ENCODE data around the gene SCAMP2. TPM values are rescaled to one million over a fixed set of nuclear protein-coding genes. Genes with fewer than 3 reads are reported as not detected.
A peak's percentile ranks its signal among the peaks of the same experiment; 100 is the strongest.

SCAMP2 gene
- total RNA-seq, 2 donors from 2014 or later: 47.5 to 50.9 TPM

GRCh38 chr15:74856537-74856936, 16.6 kb downstream of the SCAMP2 start:
- no peak for DNase-seq
- no peaks in the 10 kb centered on the region for H3K27me3 Mint-ChIP-seq (ENCODE audit: insufficient read depth)
- TF ChIP-seq, protein P1, sequence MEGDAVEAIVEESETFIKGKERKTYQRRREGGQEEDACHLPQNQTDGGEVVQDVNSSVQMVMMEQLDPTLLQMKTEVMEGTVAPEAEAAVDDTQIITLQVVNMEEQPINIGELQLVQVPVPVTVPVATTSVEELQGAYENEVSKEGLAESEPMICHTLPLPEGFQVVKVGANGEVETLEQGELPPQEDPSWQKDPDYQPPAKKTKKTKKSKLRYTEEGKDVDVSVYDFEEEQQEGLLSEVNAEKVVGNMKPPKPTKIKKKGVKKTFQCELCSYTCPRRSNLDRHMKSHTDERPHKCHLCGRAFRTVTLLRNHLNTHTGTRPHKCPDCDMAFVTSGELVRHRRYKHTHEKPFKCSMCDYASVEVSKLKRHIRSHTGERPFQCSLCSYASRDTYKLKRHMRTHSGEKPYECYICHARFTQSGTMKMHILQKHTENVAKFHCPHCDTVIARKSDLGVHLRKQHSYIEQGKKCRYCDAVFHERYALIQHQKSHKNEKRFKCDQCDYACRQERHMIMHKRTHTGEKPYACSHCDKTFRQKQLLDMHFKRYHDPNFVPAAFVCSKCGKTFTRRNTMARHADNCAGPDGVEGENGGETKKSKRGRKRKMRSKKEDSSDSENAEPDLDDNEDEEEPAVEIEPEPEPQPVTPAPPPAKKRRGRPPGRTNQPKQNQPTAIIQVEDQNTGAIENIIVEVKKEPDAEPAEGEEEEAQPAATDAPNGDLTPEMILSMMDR (conservative IDR thresholded peaks at IDR 0.05): no peak
- no peak overlapping the region for H3K4me3 Mint-ChIP-seq
- no peaks in the 10 kb centered on the region for H3K9me3 ChIP-seq (ENCODE audit: control insufficient read depth, low read length)
- no peaks in the 10 kb centered on the region for H3K9me3 Mint-ChIP-seq
- WGBS, 2 experiments (ENCODE audit: insufficient coverage in 1 of 2, insufficient read length in 1 of 2): 88% methylated on average over 1 of the region's 1 CpG; no CpG with 5 or more reads in 1 of the 2 experiments
- H3K27ac Mint-ChIP-seq: no peak overlapping the region
- H3K4me1 ChIP-seq (ENCODE audit: control insufficient read depth, insufficient read depth, low read length): no peaks in the 10 kb centered on the region
- H3K36me3 Mint-ChIP-seq (ENCODE audit: low read depth): peaks cover 12% of the 10 kb centered on the region
- H3K27ac ChIP-seq (ENCODE audit: low read depth, low read length): no peak overlapping the region
- H3K4me3 ChIP-seq (ENCODE audit: low read length): no peak overlapping the region
- H3K27me3 ChIP-seq (ENCODE audit: control insufficient read depth, insufficient read depth, low read length, poor library complexity, severe bottlenecking): no peaks in the 10 kb centered on the region
- H3K4me1 Mint-ChIP-seq: no peaks in the 10 kb centered on the region
- H3K36me3 ChIP-seq (ENCODE audit: control insufficient read depth, insufficient read depth, low read length): peaks cover 17% of the 10 kb centered on the region
- no peak overlapping the region for H3K9ac ChIP-seq (ENCODE audit: extremely low read depth, low read length, poor library complexity, severe bottlenecking)

- H3K27me3 ChIP-seq (ENCODE audit: control insufficient read depth, insufficient read depth, low read length, poor library complexity, severe bottlenecking): no peaks in the 10 kb centered on the region
- H3K9ac ChIP-seq (ENCODE audit: extremely low read depth, low read length, poor library complexity, severe bottlenecking): no peak overlapping the region
- Mint-ChIP-seq H3K36me3 (ENCODE audit: low read depth) (peaks cover 17% of the 10 kb centered on the region), H3K4me1 (no peaks in the 10 kb centered on the region), H3K4me3 (no peak overlapping the region), H3K9me3 (no peaks in the 10 kb centered on the region), H3K27ac (peak overlapping the region; percentile 52), H3K27me3 (ENCODE audit: insufficient read depth) (no peaks in the 10 kb centered on the region)
- WGBS, 2 experiments (ENCODE audit: insufficient coverage in 1 of 2, insufficient read length in 1 of 2): 90% methylated on average over 2 of the region's 2 CpGs; no CpG with 5 or more reads in 1 of the 2 experiments
- H3K27ac ChIP-seq (ENCODE audit: low read depth, low read length): no peak overlapping the region
- no peak overlapping the region for H3K4me3 ChIP-seq (ENCODE audit: low read length)
- H3K4me1 ChIP-seq (ENCODE audit: control insufficient read depth, insufficient read depth, low read length): no peaks in the 10 kb centered on the region
- peaks cover 23% of the 10 kb centered on the region for H3K36me3 ChIP-seq (ENCODE audit: control insufficient read depth, insufficient read depth, low read length)
- DNase-seq: no peak
- no peaks in the 10 kb centered on the region for H3K9me3 ChIP-seq (ENCODE audit: control insufficient read depth, low read length)
- TF ChIP-seq, protein P1 (conservative IDR thresholded peaks at IDR 0.05): no peak
Observed at GRCh38 chr15:74855857-74856256, 17.3 kb downstream of the SCAMP2 start.

- H3K36me3 ChIP-seq (ENCODE audit: control insufficient read depth, insufficient read depth, low read length): peaks cover 26% of the 10 kb centered on the region
- no peaks in the 10 kb centered on the region for H3K9me3 Mint-ChIP-seq
- DNase-seq: no peak
- no peak overlapping the region for H3K4me3 Mint-ChIP-seq
- H3K9me3 ChIP-seq (ENCODE audit: control insufficient read depth, low read length): no peaks in the 10 kb centered on the region
- WGBS, 2 experiments (ENCODE audit: insufficient coverage in 1 of 2, insufficient read length in 1 of 2): 92% methylated on average over 2 to 13 of the region's 13 CpGs
- no peak overlapping the region for H3K9ac ChIP-seq (ENCODE audit: extremely low read depth, low read length, poor library complexity, severe bottlenecking)
- no peaks in the 10 kb centered on the region for H3K27me3 ChIP-seq (ENCODE audit: control insufficient read depth, insufficient read depth, low read length, poor library complexity, severe bottlenecking)
- H3K27ac Mint-ChIP-seq: no peak overlapping the region
- H3K27me3 Mint-ChIP-seq (ENCODE audit: insufficient read depth): no peaks in the 10 kb centered on the region
- H3K27ac ChIP-seq (ENCODE audit: low read depth, low read length): peak overlapping the region; percentile 17
- H3K4me1 ChIP-seq (ENCODE audit: control insufficient read depth, insufficient read depth, low read length): no peaks in the 10 kb centered on the region
- H3K4me3 ChIP-seq (ENCODE audit: low read length): no peak overlapping the region
- peaks cover 21% of the 10 kb centered on the region for H3K36me3 Mint-ChIP-seq (ENCODE audit: low read depth)
- TF ChIP-seq, protein P1 (conservative IDR thresholded peaks at IDR 0.05): no peak
- no peaks in the 10 kb centered on the region for H3K4me1 Mint-ChIP-seq
Observed at GRCh38 chr15:74854453-74855022, 18.6 kb downstream of the SCAMP2 start.
